Fibroblast of the aortic adventitia (primary cell): ENCODE results near the gene NT5DC1. TPM values are rescaled to one million over a fixed set of nuclear protein-coding genes. Genes with fewer than 3 reads are reported as not detected.

Source experiments
- DNase-seq: peaks from one replicate; pipeline ENCODE4 v3.0.0-alpha.2; 2010; ENCODE audit warnings: low read depth
- H3K4me3 ChIP-seq: 2 replicates; pipeline ENCODE4 v1.5.1; 2011; ENCODE audit warnings: low read depth, mild to moderate bottlenecking, control low read depth, low read length, moderate library complexity
- total RNA-seq: library from RNA; depleted of rRNA; stranded (reverse); fragments of >200 nt; gene quantifications from 2 replicates; pipeline ENCODE4 v1.2.3, GENCODE V29; 2012; ENCODE audit warnings: low replicate concordance
- TF ChIP-seq, protein P1 (sequence below): IDR thresholded peaks from 2 replicates; pipeline ENCODE4 v1.5.1; 2011; ENCODE audit warnings: mild to moderate bottlenecking, low read length, control low read depth, inconsistent platforms; ENCODE audit not compliant: insufficient read depth

The NT5DC1 gene
- total RNA-seq, 1 donor = 7.2 TPM

DNA sequence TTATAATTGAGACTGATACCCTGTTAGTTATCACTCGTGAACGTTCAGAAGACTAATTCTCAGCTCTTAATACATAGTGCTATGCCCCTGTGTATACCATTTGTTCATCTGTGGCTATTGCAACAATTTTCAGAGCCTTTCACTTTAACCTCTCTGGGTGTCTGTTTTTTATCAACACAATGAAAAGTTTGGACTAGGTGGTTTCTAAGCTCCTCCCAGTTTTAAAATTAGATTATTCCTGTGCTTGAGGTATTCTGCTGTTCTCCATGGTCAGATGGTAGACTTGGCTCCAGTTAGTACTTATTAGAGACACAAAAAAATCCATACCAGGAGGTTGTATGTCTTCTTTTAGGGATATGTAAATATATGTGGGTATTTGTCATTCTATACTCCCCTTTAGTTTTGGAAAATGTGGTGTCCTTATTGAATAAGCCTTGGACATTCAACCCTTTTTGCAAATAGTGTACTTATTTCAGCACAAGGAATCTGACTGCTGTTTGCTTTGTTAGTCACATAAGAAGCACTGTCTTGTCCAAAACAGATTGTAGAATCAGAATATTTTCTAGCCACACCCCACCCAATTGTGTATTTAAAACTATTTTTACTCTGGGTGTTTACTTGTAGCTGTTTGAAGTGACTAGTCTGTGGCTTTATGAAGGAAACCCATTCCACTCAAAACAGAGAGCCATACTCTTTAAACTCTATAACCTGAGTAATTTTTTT lies 27.3 kb downstream of the NT5DC1 start:
- DNase-seq = peak; percentile 41
- TF ChIP-seq, protein P1, sequence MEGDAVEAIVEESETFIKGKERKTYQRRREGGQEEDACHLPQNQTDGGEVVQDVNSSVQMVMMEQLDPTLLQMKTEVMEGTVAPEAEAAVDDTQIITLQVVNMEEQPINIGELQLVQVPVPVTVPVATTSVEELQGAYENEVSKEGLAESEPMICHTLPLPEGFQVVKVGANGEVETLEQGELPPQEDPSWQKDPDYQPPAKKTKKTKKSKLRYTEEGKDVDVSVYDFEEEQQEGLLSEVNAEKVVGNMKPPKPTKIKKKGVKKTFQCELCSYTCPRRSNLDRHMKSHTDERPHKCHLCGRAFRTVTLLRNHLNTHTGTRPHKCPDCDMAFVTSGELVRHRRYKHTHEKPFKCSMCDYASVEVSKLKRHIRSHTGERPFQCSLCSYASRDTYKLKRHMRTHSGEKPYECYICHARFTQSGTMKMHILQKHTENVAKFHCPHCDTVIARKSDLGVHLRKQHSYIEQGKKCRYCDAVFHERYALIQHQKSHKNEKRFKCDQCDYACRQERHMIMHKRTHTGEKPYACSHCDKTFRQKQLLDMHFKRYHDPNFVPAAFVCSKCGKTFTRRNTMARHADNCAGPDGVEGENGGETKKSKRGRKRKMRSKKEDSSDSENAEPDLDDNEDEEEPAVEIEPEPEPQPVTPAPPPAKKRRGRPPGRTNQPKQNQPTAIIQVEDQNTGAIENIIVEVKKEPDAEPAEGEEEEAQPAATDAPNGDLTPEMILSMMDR = no peak
- no peak overlapping the region for H3K4me3 ChIP-seq

DNA sequence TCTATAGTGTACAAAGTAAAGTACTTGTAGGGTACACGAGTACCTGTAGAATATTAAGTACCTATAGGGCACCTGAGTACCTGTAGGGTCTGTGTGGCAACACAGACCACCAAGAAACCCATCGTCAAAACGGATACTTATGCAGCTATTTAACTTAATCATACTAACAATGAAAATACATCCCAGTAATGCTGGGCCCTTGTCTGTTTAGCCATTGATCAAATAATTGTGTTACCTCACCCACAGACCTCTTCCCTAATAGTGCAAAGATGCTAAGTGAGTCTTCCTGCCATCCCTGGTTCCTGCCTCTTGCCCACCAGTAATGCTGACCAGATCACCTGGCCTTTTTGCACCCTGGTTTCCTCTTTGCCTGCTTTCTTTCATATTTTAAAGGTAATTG lies 32.8 kb downstream of the NT5DC1 start:
- no peak for DNase-seq
- TF ChIP-seq, protein P1 = no peak
- H3K4me3 ChIP-seq = no peak overlapping the region

DNA sequence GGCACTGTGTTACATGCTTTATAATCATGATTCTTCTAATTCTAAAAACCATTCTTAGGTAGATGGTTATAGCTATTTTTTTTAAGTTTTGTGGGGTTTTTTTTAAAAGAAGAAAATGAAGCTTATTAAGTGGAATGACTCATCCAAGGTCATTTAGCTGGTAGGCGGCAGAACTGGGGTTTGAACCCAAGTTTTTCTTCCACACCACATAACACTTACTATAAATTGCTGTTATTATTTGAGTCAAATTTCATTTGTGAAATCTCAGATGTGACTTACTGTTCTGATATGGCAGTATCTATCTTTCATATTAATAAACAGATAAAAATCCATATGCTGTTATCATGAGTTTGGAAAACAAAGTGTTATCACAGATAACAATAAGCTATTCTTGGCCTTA lies 35.7 kb downstream of the NT5DC1 start:
- TF ChIP-seq, protein P1 = no peak
- H3K4me3 ChIP-seq = no peak overlapping the region
- no peak for DNase-seq

DNA sequence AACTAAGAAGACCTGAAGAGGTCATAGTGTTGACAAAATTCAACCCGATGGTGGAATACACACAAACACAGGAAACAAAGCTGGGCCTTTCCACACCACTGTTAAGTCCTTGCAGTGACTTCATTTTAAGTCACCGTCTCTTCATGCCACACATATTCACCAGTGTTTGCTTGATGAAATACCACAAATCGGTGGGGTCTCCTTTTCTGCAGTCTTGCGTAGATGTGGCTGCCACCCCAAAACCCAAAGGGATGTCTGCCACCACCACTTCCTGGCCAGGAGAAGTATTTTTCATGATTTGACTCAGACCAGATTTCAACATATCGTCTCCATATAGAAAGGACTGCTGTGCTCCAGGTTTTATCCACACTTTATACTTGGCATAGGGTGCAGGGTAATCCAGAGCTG lies 36.3 kb downstream of the NT5DC1 start:
- TF ChIP-seq, protein P1 = no peak
- no peak overlapping the region for H3K4me3 ChIP-seq
- no peak for DNase-seq

DNA sequence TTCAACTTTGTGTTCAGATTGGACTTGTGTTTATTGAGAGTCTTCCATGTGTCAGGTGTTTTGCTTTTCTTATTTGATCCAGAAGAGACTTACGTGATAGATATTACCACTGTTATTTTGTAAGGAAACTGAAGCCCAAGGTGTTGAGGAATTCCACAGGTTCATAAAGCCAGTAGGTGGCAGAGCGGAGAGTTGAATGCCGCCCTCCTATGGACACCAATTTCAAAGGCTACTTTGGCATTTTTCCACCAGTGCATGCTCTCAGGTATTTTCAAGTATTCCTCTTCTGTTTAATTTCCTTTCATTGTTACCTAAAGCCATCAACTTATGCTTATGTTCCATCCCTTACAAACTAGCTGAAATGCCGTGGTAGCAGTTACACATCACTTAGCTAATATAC lies 39.3 kb downstream of the NT5DC1 start:
- no peak for DNase-seq
- H3K4me3 ChIP-seq = no peak overlapping the region
- TF ChIP-seq, protein P1 = no peak

DNA sequence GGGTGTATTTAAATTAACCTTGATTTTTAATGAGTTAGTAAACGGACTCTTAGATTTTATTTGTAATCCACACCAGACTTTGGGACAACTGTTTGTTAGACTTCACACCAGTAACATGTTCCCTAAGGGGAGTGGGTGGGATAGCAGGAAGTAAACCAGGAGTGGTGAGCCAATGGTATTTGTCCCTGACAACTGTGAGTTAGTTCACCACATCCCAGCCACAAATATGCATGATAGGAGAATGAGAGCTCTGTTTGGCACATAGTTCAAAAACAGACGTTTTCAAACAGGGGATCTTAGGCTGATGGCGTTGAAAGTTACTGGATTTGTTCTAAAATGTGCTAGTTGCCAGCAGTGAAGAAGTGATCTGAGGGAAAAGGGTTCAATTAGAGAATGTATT lies 44.0 kb downstream of the NT5DC1 start:
- H3K4me3 ChIP-seq = no peak overlapping the region
- TF ChIP-seq, protein P1 = no peak
- DNase-seq = peak; percentile 61
